Aorta (tissue), 5 donors: Measurements from ENCODE around the gene GNAI3. TPM values are rescaled to one million over a fixed set of nuclear protein-coding genes. Genes with fewer than 3 reads are reported as not detected.

Source experiments
- ATAC-seq: fragments of 200-7000 bp; cut with Tn5 transposase; one replicate; pipeline ENCODE4 v1.9.1; 2022; ENCODE audit warnings: moderate library complexity; ENCODE audit not compliant: low FRiP score
- DNase-seq, 2 donors: peaks; one replicate each; pipeline ENCODE4 v3.0.0-alpha.2; 2020
- H3K27ac ChIP-seq, 2 donors: one replicate each; pipeline ENCODE4 v1.5.1; 2013; ENCODE audit warnings: low read length in 2 of 2, mild to moderate bottlenecking in 2 of 2, moderate library complexity in 2 of 2, control low read depth in 1 of 2, inconsistent platforms in 1 of 2, low read depth in 1 of 2
- H3K27me3 ChIP-seq, 2 donors: one replicate each; pipeline ENCODE4 v1.6.1; 2013; ENCODE audit warnings: control low read depth in 1 of 2, low read length in 1 of 2, mild to moderate bottlenecking in 1 of 2, moderate library complexity in 1 of 2; ENCODE audit not compliant: insufficient read depth in 2 of 2, control insufficient read depth in 1 of 2
- H3K36me3 ChIP-seq, 2 donors: one replicate each; pipeline ENCODE4 v1.6.1; 2013; ENCODE audit warnings: control low read depth in 1 of 2, low read length in 1 of 2, mild to moderate bottlenecking in 1 of 2; ENCODE audit not compliant: insufficient read depth in 2 of 2, control insufficient read depth in 1 of 2
- H3K4me1 ChIP-seq, 2 donors: one replicate each; pipeline ENCODE4 v1.6.1; 2013; ENCODE audit warnings: low read length in 2 of 2, control low read depth in 1 of 2, mild to moderate bottlenecking in 1 of 2, moderate library complexity in 1 of 2; ENCODE audit not compliant: insufficient read depth in 2 of 2, control insufficient read depth in 1 of 2
- H3K4me3 ChIP-seq, 2 donors: one replicate each; pipeline ENCODE4 v1.5.1; 2013; ENCODE audit warnings: low read length in 2 of 2, control low read depth in 1 of 2, mild to moderate bottlenecking in 1 of 2
- H3K9me3 ChIP-seq: one replicate; pipeline ENCODE4 v1.6.1; 2013; ENCODE audit warnings: mild to moderate bottlenecking, low read length; ENCODE audit not compliant: control insufficient read depth
- WGBS, 2 donors: extraction: QIAGEN DNeasy Blood & Tissue Kit; methylation state at CpG; one replicate each; pipeline ENCODE4 v1.1.7; 2013; 5-methylcytosine and 5-hydroxymethylcytosine counted together
- intact Hi-C, 2 donors: fragments of 100-400 bp; cut with DNase I; formaldehyde crosslinking; loops; one replicate each; pipeline versions ENCODE4 v1.14.2 to v1.15.0; 2022
- polyA plus RNA-seq, 2 donors: library from polyadenylated mRNA; stranded (reverse); fragments of 200-250 nt; gene quantifications; one replicate each; pipeline ENCODE4 v1.2.3, GENCODE V29; 2013
- total RNA-seq, 2 donors: library from RNA; stranded (reverse); fragmentation: NEBNext Ultra II Directional; extraction: Animal tissue kit (Norgen Biotek cat#: 25700); gene quantifications; one replicate each; pipeline ENCODE4 v1.2.1, GENCODE V29; 2021
- donor health status: healthy with polysubstance abuse.
- donor health status: Bipolar disorder and iron deficiency.
- donor health status: DM: no; HTN: no; CAD: no.
- donor health status: DM: no; HTN: no; CAD: no.
- donor health status: DM: yes; HTN: yes; CAD: no.

The GNAI3 gene
- total and polyA plus RNA-seq, 4 donors, result 3.0 to 8.2 (median 5.1) TPM

DNA sequence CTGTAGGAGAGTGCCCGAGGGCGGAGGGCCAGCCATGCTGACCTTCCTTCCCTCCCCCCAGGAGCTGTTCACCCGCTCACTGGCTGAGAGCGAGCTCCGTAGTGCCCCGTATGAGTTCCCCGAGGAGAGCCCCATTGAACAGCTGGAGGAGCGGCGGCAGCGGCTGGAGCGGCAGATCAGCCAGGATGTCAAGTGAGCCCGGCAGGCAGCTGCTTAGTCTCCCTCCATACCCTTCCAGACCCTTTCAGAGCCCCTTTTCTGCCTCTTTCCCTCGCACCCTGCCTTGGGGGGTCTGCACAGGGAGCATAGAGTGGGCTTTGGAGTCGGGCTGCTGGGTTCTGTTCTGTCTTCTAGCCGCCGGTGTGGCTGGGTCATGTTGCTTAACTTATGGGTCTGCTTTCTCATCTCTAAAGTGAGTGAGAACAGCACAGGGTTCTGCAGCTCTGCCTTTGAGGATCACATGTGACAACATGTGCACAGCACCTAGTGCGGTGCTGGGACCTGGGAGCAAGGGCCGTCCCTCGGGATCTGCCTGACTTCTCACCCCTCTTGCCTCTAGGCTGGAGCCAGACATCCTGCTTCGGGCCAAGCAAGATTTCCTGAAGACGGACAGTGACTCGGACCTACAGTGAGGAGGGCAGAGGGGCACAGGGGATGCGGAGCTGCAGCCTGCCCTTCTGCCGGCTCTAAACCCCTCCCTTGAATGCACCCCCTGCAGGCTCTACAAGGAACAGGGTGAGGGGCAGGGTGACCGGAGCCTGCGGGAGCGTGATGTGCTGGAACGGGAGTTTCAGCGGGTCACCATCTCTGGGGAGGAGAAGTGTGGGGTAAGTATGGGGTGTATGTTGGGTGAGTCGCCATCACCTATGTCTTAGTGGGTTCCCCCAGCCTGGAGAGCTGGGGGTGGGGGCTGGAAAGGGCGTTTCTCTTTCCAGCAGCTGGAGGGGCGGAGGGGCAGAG is 77.5 kb downstream of the GNAI3 start:
- intact Hi-C loops, result no loop called here
- no peak for ATAC-seq
- no peaks in the 10 kb centered on the region for H3K27me3 ChIP-seq
- H3K4me3 ChIP-seq, result no peak overlapping the region
- H3K36me3 ChIP-seq, result peaks cover 0 to 9% of the 10 kb centered on the region in 2 donors
- DNase-seq, result no peak
- H3K27ac ChIP-seq, result no peak overlapping the region
- WGBS, 2 donors, result 80 to 84% methylated on average over 32 of the region's 32 CpGs
- H3K4me1 ChIP-seq, result no peaks in the 10 kb centered on the region
- no peaks in the 10 kb centered on the region for H3K9me3 ChIP-seq

GRCh38 chr1:109626682-109627408 is 78.4 kb downstream of the GNAI3 start:
- ATAC-seq, result no peak
- Histone ChIP-seq H3K36me3 (peaks cover 0 to 9% of the 10 kb centered on the region in 2 donors), H3K4me1 (no peaks in the 10 kb centered on the region), H3K27me3 (no peaks in the 10 kb centered on the region), H3K4me3 (no peak overlapping the region), H3K27ac (no peak overlapping the region), H3K9me3 (no peaks in the 10 kb centered on the region)
- intact Hi-C loops, result no loop called here
- 88 to 92% methylated on average over 19 to 21 of the region's 21 CpGs for WGBS, 2 donors
- no peak for DNase-seq

GRCh38 chr1:109627692-109628399 is 79.4 kb downstream of the GNAI3 start:
- Histone ChIP-seq H3K27me3 (no peaks in the 10 kb centered on the region), H3K9me3 (no peaks in the 10 kb centered on the region), H3K4me3 (no peak overlapping the region), H3K27ac (no peak overlapping the region), H3K36me3 (peaks cover 0 to 9% of the 10 kb centered on the region in 2 donors), H3K4me1 (no peaks in the 10 kb centered on the region)
- ATAC-seq (no peak), DNase-seq (no peak)
- WGBS, 2 donors, result 89 to 90% methylated on average over 23 of the region's 23 CpGs
- intact Hi-C loops, result loop anchor here in 1 of 2 donors (2.0 kb wide), 1 partner anchor 81 kb away; no protein-coding TSS in a partner anchor

GRCh38 chr1:109628540-109629321 is 80.3 kb downstream of the GNAI3 start:
- Histone ChIP-seq H3K4me1 (no peaks in the 10 kb centered on the region), H3K36me3 (peaks cover 0 to 9% of the 10 kb centered on the region in 2 donors), H3K27me3 (no peaks in the 10 kb centered on the region), H3K27ac (no peak overlapping the region), H3K9me3 (no peaks in the 10 kb centered on the region), H3K4me3 (no peak overlapping the region)
- intact Hi-C loops, result loop anchor here in 1 of 2 donors (2.0 kb wide), 1 partner anchor 82 kb away; no protein-coding TSS in a partner anchor
- DNase-seq, result no peak
- WGBS, 2 donors, result 86 to 87% methylated on average over 23 of the region's 23 CpGs
- no peak for ATAC-seq

DNA sequence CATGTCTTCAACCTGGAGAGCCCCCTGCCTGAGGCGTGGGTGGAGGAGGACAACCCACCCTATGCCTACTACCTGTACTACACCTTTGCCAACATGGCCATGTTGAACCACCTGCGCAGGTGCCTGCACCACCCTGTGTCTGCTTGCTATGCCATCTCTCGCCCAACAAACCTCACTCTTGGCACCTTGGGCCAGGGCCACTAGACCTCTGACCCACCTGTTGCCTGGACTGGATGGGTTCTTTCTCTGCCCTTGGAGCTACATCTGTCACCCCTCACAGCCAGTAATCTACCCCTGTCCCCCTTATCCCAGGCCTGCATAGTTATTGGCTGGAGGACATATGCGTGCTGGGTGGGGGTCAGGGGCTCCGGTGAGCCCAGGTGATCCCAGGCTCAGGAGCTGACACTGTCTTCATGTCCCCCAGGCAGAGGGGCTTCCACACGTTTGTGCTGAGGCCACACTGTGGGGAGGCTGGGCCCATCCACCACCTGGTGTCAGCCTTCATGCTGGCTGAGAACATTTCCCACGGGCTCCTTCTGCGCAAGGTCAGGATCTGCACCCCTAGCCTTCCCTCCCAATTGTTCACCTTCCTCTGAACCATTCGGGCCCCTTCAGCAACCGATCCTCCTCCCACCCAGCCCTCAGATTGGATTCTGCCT is 81.1 kb downstream of the GNAI3 start:
- Histone ChIP-seq H3K4me3 (no peak overlapping the region), H3K27ac (no peak overlapping the region), H3K4me1 (no peaks in the 10 kb centered on the region), H3K27me3 (no peaks in the 10 kb centered on the region), H3K9me3 (no peaks in the 10 kb centered on the region), H3K36me3 (peaks cover 0 to 9% of the 10 kb centered on the region in 2 donors)
- 86 to 89% methylated on average over 10 of the region's 10 CpGs for WGBS, 2 donors
- DNase-seq (no peak), ATAC-seq (no peak)
- intact Hi-C loops, result loop anchor here in 1 of 2 donors (2.0 kb wide), 1 partner anchor 83 kb away; no protein-coding TSS in a partner anchor

DNA sequence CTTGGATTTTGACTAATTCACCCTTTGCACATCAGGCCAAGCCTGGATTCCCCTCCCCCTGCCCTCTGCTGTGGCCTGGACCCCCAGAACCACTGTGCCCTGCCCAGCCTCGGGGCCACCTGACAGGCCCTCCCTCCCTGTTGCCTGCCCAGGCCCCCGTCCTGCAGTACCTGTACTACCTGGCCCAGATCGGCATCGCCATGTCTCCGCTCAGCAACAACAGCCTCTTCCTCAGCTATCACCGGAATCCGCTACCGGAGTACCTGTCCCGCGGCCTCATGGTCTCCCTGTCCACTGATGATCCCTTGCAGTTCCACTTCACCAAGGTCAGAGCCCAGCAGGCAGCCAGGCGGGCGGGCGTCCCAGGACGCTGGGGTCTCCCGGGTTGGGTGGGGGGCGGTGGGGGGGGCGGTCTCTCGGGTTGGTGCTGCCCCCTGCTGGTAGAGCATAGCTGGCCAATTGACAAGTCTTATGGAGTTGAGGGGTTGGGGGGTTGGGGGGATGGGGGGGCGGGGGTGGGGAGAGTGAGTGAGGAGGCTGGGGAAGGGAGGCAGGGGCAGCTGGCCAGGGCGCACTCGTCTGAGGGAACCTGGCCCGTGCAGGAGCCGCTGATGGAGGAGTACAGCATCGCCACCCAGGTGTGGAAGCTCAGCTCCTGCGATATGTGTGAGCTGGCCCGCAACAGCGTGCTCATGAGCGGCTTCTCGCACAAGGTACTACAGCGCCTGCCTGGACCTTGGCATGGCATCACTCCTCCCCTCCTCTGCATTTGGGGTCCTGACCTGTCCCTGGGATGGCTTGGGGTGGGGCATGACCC is 81.9 kb downstream of the GNAI3 start:
- DNase-seq, result no peak
- ATAC-seq, result no peak
- Histone ChIP-seq H3K9me3 (no peaks in the 10 kb centered on the region), H3K27ac (no peak overlapping the region), H3K4me3 (no peak overlapping the region), H3K4me1 (no peaks in the 10 kb centered on the region), H3K36me3 (peaks cover 0 to 9% of the 10 kb centered on the region in 2 donors), H3K27me3 (no peaks in the 10 kb centered on the region)
- WGBS, 2 donors, result 75 to 82% methylated on average over 28 to 30 of the region's 30 CpGs
- intact Hi-C loops, result no loop called here

- 88 to 91% methylated on average over 14 of the region's 14 CpGs for whole genome bisulfite sequencing, 2 donors
- H3K4me3 ChIP-seq, result no peak overlapping the region
- DNase-seq (no peak), ATAC-seq (no peak)
- H3K36me3 ChIP-seq, result peaks cover 0 to 9% of the 10 kb centered on the region in 2 donors
- H3K27me3 ChIP-seq, result no peaks in the 10 kb centered on the region
- no peak overlapping the region for H3K27ac ChIP-seq
- H3K4me1 ChIP-seq, result no peaks in the 10 kb centered on the region
- intact Hi-C loops, result no loop called here
- H3K9me3 ChIP-seq, result no peaks in the 10 kb centered on the region
Observed at GRCh38 chr1:109630898-109631512, 82.6 kb downstream of the GNAI3 start.
